GM19463 (cell line): Measurements from ENCODE around the gene UTP25.

Experiments used
- ATAC-seq: cut with Tn5 transposase; IDR thresholded peaks from one replicate; pipeline ENCODE4 v1.9.1; 2021; ENCODE audit warnings: mild to moderate bottlenecking, moderate library complexity; ENCODE audit not compliant: unreplicated experiment

Gene UTP25

GRCh38 chr1:209805875-209806760 lies 21.7 kb upstream of the UTP25 start, which contains the start of gene IRF6:
TSS of gene IRF6 (minus strand) at chr1:209806142. CDS start at chr1:209801413, 4,729 bp downstream.
- ATAC-seq: peak; percentile 71

- no peak for ATAC-seq
Observed at GRCh38 chr1:209807509-209807908, 20.3 kb upstream of the UTP25 start.

GRCh38 chr1:209808059-209808581 lies 19.7 kb upstream of the UTP25 start:
- ATAC-seq: no peak

GRCh38 chr1:209809611-209810010 lies 18.2 kb upstream of the UTP25 start:
- no peak for ATAC-seq

- no peak for ATAC-seq
Observed at GRCh38 chr1:209810783-209811182, 17.0 kb upstream of the UTP25 start.

GRCh38 chr1:209813902-209814301 lies 13.9 kb upstream of the UTP25 start:
- ATAC-seq: no peak

- no peak for ATAC-seq
Observed at GRCh38 chr1:209815490-209815889, 12.3 kb upstream of the UTP25 start.

GRCh38 chr1:209815931-209816341 lies 11.8 kb upstream of the UTP25 start:
- no peak for ATAC-seq

GRCh38 chr1:209816923-209817322 lies 10.8 kb upstream of the UTP25 start:
- no peak for ATAC-seq

- ATAC-seq: no peak
Observed at GRCh38 chr1:209817691-209818090, 10.1 kb upstream of the UTP25 start.

GRCh38 chr1:209819058-209819457 lies 8.7 kb upstream of the UTP25 start:
- ATAC-seq: no peak

- ATAC-seq: no peak
Observed at GRCh38 chr1:209820986-209821385, 6.8 kb upstream of the UTP25 start.

- no peak for ATAC-seq
Observed at GRCh38 chr1:209822706-209823105, 5.1 kb upstream of the UTP25 start.

- ATAC-seq: no peak
Observed at GRCh38 chr1:209823143-209824041, 4.4 kb upstream of the UTP25 start.

GRCh38 chr1:209825591-209826434 lies 2.0 kb upstream of the UTP25 start:
- no peak for ATAC-seq

- no peak for ATAC-seq
Observed at GRCh38 chr1:209829716-209830115, 1.9 kb downstream of the UTP25 start.

- ATAC-seq: no peak
Observed at GRCh38 chr1:209830722-209831121, 3.0 kb downstream of the UTP25 start.

- ATAC-seq: no peak
Observed at GRCh38 chr1:209831615-209832014, 3.8 kb downstream of the UTP25 start.

GRCh38 chr1:209835782-209836298 lies 8.1 kb downstream of the UTP25 start:
- no peak for ATAC-seq

GRCh38 chr1:209837671-209838070 lies 9.9 kb downstream of the UTP25 start:
- no peak for ATAC-seq
